CD4-positive, alpha-beta T cell treated with Interleukin-6 for 4 hours (primary cell): ENCODE results near the gene SH2D2A.

Experiments
- DNase-seq: peaks from one replicate; pipeline ENCODE4 v3.0.0-alpha.2; 2020; ENCODE audit warnings: mixed read lengths

The SH2D2A gene

GRCh38 chr1:156847591-156848460 is 31.2 kb upstream of the SH2D2A start:
- DNase-seq, result no peak

GRCh38 chr1:156846643-156847042 is 30.0 kb upstream of the SH2D2A start:
- no peak for DNase-seq

GRCh38 chr1:156845953-156846545 is 29.4 kb upstream of the SH2D2A start:
- DNase-seq, result no peak

GRCh38 chr1:156845055-156845952 is 28.7 kb upstream of the SH2D2A start:
- DNase-seq, result peak; percentile 61

GRCh38 chr1:156844638-156845037 is 28.0 kb upstream of the SH2D2A start:
- DNase-seq, result no peak

- DNase-seq, result no peak
Measured at GRCh38 chr1:156844102-156844501, 27.5 kb upstream of the SH2D2A start.

- no peak for DNase-seq
Measured at GRCh38 chr1:156842618-156843300, 26.1 kb upstream of the SH2D2A start.

GRCh38 chr1:156841295-156841855 is 24.7 kb upstream of the SH2D2A start:
- no peak for DNase-seq

GRCh38 chr1:156840898-156841279 is 24.2 kb upstream of the SH2D2A start:
- no peak for DNase-seq

- no peak for DNase-seq
Measured at GRCh38 chr1:156840186-156840897, 23.7 kb upstream of the SH2D2A start.

- no peak for DNase-seq
Measured at GRCh38 chr1:156839426-156840109, 22.9 kb upstream of the SH2D2A start.

GRCh38 chr1:156838972-156839371 is 22.3 kb upstream of the SH2D2A start:
- DNase-seq, result peak; percentile 50

GRCh38 chr1:156836892-156837291 is 20.2 kb upstream of the SH2D2A start:
- DNase-seq, result no peak

- DNase-seq, result no peak
Measured at GRCh38 chr1:156836041-156836654, 19.5 kb upstream of the SH2D2A start.

- DNase-seq, result no peak
Measured at GRCh38 chr1:156834322-156834721, 17.7 kb upstream of the SH2D2A start.

- no peak for DNase-seq
Measured at GRCh38 chr1:156833603-156834002, 17.0 kb upstream of the SH2D2A start.

- DNase-seq, result no peak
Measured at GRCh38 chr1:156832434-156832833, 15.8 kb upstream of the SH2D2A start.

GRCh38 chr1:156828400-156829124 is 11.9 kb upstream of the SH2D2A start:
- no peak for DNase-seq

- DNase-seq, result no peak
Measured at GRCh38 chr1:156826630-156827029, 10.0 kb upstream of the SH2D2A start.

- DNase-seq, result no peak
Measured at GRCh38 chr1:156823210-156823790, 6.7 kb upstream of the SH2D2A start.
